HEK293 (cell line): ENCODE measurements around the gene ZSWIM3.

Experiments used
- CTCF ChIA-PET: fragments of 350-600 bp; formaldehyde crosslinking; extraction: SDS; loops from one replicate; lab custom pipeline; 2021; ENCODE audit warnings: antibody characterized with exemption; lab: Yijun Ruan, JAX
- POLR2A ChIA-PET: fragments of 300-600 bp; formaldehyde crosslinking; extraction: SDS; loops from one replicate; lab custom pipeline; 2020; ENCODE audit warnings: antibody characterized with exemption, inconsistent platforms; lab: Yijun Ruan, JAX
- H3K27ac ChIP-seq: fragments of 200-500 bp; sonication (Bioruptor generic); 2 replicates; pipeline ENCODE4 v1.5.1; 2014; ENCODE audit warnings: low read depth, low read length, control low read depth, inconsistent platforms; ENCODE audit errors: extremely low read depth
- H3K36me3 ChIP-seq, 2 experiments: fragments of 200-500 bp in 1 of 2; sonication (Bioruptor generic) in 1 of 2; 1 replicate in 1 of 2; 2 replicates in 1 of 2; pipeline ENCODE4 v1.5.1; 2014 to 2017; ENCODE audit warnings: inconsistent platforms in 2 of 2, low read length in 2 of 2; ENCODE audit not compliant: control insufficient read depth in 2 of 2, insufficient read depth in 1 of 2
- H3K4me1 ChIP-seq: fragments of 200-500 bp; sonication (Bioruptor generic); 2 replicates; pipeline ENCODE4 v1.5.1; 2014; ENCODE audit warnings: mild to moderate bottlenecking, low read length, inconsistent platforms; ENCODE audit not compliant: control insufficient read depth, insufficient read depth
- H3K4me3 ChIP-seq: 2 replicates; pipeline ENCODE4 v1.5.1; 2011; ENCODE audit warnings: low read depth, mild to moderate bottlenecking, control low read depth, low read length, moderate library complexity
- H3K9me3 ChIP-seq: fragments of 200-500 bp; sonication (Bioruptor generic); 2 replicates; pipeline ENCODE4 v1.5.1; 2014; ENCODE audit warnings: low read depth, low read length, inconsistent platforms; ENCODE audit not compliant: control insufficient read depth, insufficient read depth
- GFI1B ChIP-seq: fragments of 450-650 bp; formaldehyde crosslinking; IDR thresholded peaks from 2 replicates; pipeline ENCODE4 v1.5.1; 2016; ENCODE audit warnings: missing biosample characterization, missing genetic modification characterization
- GLIS1 ChIP-seq: fragments of 450-650 bp; formaldehyde crosslinking; IDR thresholded peaks from 2 replicates; pipeline ENCODE4 v1.5.1; 2016; ENCODE audit warnings: missing biosample characterization, missing genetic modification characterization
- HOXA7 ChIP-seq: sonication (generic); formaldehyde crosslinking; IDR thresholded peaks from 2 replicates; pipeline ENCODE4 v1.8.1; 2022; ENCODE audit warnings: missing genetic modification reagents, borderline replicate concordance
- PRDM6 ChIP-seq: fragments of 450-650 bp; formaldehyde crosslinking; IDR thresholded peaks from 2 replicates; pipeline ENCODE4 v1.5.1; 2017; ENCODE audit warnings: missing biosample characterization, missing genetic modification characterization
- WT1 ChIP-seq: fragments of 450-650 bp; formaldehyde crosslinking; IDR thresholded peaks from 2 replicates; pipeline ENCODE4 v1.5.1; 2016; ENCODE audit warnings: missing biosample characterization, missing genetic modification characterization
- ZBTB17 ChIP-seq: fragments of 450-650 bp; formaldehyde crosslinking; IDR thresholded peaks from 2 replicates; pipeline ENCODE4 v1.5.1; 2016; ENCODE audit warnings: missing biosample characterization, missing genetic modification characterization
- ZBTB7A ChIP-seq: fragments of 450-650 bp; formaldehyde crosslinking; IDR thresholded peaks from 2 replicates; pipeline ENCODE4 v1.5.1; 2016; ENCODE audit warnings: low read depth, missing biosample characterization, missing genetic modification characterization
- ZNF138 ChIP-seq: fragments of 450-650 bp; formaldehyde crosslinking; IDR thresholded peaks from 2 replicates; pipeline ENCODE4 v1.5.1; 2016; ENCODE audit warnings: missing biosample characterization, missing genetic modification characterization, borderline replicate concordance
- ZNF202 ChIP-seq: fragments of 450-650 bp; formaldehyde crosslinking; IDR thresholded peaks from 2 replicates; pipeline ENCODE4 v1.5.1; 2016; ENCODE audit warnings: missing biosample characterization, missing genetic modification characterization, borderline replicate concordance
- ZNF23 ChIP-seq: fragments of 450-650 bp; formaldehyde crosslinking; IDR thresholded peaks from 2 replicates; pipeline ENCODE4 v1.5.1; 2016; ENCODE audit warnings: missing biosample characterization, missing genetic modification characterization, borderline replicate concordance
- ZNF24 ChIP-seq: fragments of 450-650 bp; formaldehyde crosslinking; IDR thresholded peaks from 2 replicates; pipeline ENCODE4 v1.5.1; 2016; ENCODE audit warnings: missing biosample characterization, missing genetic modification characterization
- ZNF311 ChIP-seq: fragments of 450-650 bp; formaldehyde crosslinking; IDR thresholded peaks from 2 replicates; pipeline ENCODE4 v1.5.1; 2017; ENCODE audit warnings: missing biosample characterization, missing genetic modification characterization, borderline replicate concordance
- ZNF354C ChIP-seq: fragments of 450-650 bp; formaldehyde crosslinking; IDR thresholded peaks from 2 replicates; pipeline ENCODE4 v1.5.1; 2016; ENCODE audit warnings: missing biosample characterization, missing genetic modification characterization, low read depth, borderline replicate concordance
- ZNF48 ChIP-seq: fragments of 450-650 bp; formaldehyde crosslinking; IDR thresholded peaks from 2 replicates; pipeline ENCODE4 v1.5.1; 2016; ENCODE audit warnings: missing biosample characterization, missing genetic modification characterization
- ZNF530 ChIP-seq: fragments of 450-650 bp; formaldehyde crosslinking; IDR thresholded peaks from 2 replicates; pipeline ENCODE4 v1.5.1; 2016; ENCODE audit warnings: low read depth, missing biosample characterization, missing genetic modification characterization
- ZNF548 ChIP-seq: fragments of 450-650 bp; formaldehyde crosslinking; IDR thresholded peaks from 2 replicates; pipeline ENCODE4 v1.5.1; 2016; ENCODE audit warnings: missing biosample characterization, missing genetic modification characterization
- ZNF549 ChIP-seq: fragments of 450-650 bp; IDR thresholded peaks from 2 replicates; pipeline ENCODE4 v1.5.1; 2018; ENCODE audit warnings: missing biosample characterization, missing genetic modification characterization, mild to moderate bottlenecking, inconsistent platforms, moderate library complexity
- ZNF629 ChIP-seq: fragments of 450-650 bp; formaldehyde crosslinking; IDR thresholded peaks from 2 replicates; pipeline ENCODE4 v1.5.1; 2017; ENCODE audit warnings: missing biosample characterization, missing genetic modification characterization
- ZSCAN30 ChIP-seq: fragments of 450-650 bp; IDR thresholded peaks from 2 replicates; pipeline ENCODE4 v1.5.1; 2018; ENCODE audit warnings: missing biosample characterization, mild to moderate bottlenecking, missing genetic modification characterization, moderate library complexity
- TF ChIP-seq, protein P1 (sequence below): fragments of 450-650 bp; formaldehyde crosslinking; IDR thresholded peaks from 2 replicates; pipeline ENCODE4 v1.5.1; 2017; ENCODE audit warnings: missing biosample characterization, missing genetic modification characterization

Gene ZSWIM3

DNA sequence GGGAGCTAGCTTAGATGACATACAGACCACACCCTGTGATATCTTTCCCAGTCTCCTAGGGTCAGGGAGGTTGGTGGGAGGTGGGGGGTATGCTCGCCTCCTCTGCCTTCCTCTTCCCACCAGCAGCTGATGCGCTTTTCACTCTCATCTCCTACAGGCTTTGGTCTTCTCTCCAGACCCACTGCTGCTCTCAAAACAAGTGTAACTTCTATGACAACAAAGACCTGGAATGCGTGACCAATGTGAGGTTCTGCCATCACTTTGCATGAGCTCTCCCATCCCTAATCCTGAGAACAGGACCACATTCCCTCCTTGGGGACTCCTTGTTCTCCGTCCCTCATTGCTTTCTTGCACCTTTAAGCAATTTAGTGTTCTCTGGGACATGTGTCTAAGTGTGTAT is 36.4 kb downstream of the ZSWIM3 start:
- H3K36me3 ChIP-seq: peaks cover 0 to 42% of the 10 kb centered on the region in 2 experiments; a peak in 2 of 3 replicates
- no peak overlapping the region for H3K27ac ChIP-seq
- POLR2A ChIA-PET: interaction anchor here (1.0 kb wide), 1 partner anchor 11 kb away, joined by 4 read pairs; no protein-coding TSS in a partner anchor

DNA sequence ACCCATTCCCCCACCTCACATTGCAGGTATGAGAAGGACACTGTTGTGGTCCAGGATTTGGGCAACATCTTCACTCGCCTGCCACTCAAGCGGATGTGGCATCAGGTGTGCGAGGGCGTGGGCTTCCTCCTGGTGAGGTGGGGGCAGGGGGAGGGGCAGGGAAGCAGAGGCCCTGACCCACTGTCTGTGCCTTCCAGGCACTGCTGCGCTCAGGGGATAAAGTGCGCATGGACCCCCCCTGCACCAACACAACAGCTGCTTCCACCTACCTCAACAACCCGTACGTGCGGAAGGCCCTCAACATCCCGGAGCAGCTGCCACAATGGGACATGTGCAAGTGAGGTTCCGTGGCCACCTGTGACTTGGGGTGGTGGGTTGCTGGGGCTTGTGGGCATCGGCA is 37.4 kb downstream of the ZSWIM3 start:
- CTCF ChIA-PET: interaction anchor here (0.5 kb wide), 1 partner anchor 10 kb away, joined by 3 read pairs; no protein-coding TSS in a partner anchor
- POLR2A ChIA-PET: no interaction called here
- TF ChIP-seq ZNF549 (tag by site-specific recombination) (no peak), ZNF24 (no peak), HOXA7 (no peak), ZNF202 (tag by site-specific recombination) (no peak), ZNF138 (tag by site-specific recombination) (no peak), ZBTB7A (tag by site-specific recombination) (no peak)
- TF ChIP-seq, protein P1, sequence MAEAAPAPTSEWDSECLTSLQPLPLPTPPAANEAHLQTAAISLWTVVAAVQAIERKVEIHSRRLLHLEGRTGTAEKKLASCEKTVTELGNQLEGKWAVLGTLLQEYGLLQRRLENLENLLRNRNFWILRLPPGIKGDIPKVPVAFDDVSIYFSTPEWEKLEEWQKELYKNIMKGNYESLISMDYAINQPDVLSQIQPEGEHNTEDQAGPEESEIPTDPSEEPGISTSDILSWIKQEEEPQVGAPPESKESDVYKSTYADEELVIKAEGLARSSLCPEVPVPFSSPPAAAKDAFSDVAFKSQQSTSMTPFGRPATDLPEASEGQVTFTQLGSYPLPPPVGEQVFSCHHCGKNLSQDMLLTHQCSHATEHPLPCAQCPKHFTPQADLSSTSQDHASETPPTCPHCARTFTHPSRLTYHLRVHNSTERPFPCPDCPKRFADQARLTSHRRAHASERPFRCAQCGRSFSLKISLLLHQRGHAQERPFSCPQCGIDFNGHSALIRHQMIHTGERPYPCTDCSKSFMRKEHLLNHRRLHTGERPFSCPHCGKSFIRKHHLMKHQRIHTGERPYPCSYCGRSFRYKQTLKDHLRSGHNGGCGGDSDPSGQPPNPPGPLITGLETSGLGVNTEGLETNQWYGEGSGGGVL (tag by site-specific recombination): no peak
- no peak overlapping the region for H3K4me3 ChIP-seq
- peaks cover 0 to 45% of the 10 kb centered on the region in 2 experiments; a peak in 2 of 3 replicates for H3K36me3 ChIP-seq
- no peak overlapping the region for H3K27ac ChIP-seq
- peaks cover 3% of the 10 kb centered on the region; the same call in 1 of the 2 replicates for H3K4me1 ChIP-seq
- no peaks in the 10 kb centered on the region for H3K9me3 ChIP-seq

More for the DNA sequence above, 36.4 kb downstream of the ZSWIM3 start:
- TF ChIP-seq GFI1B (tag by site-specific recombination): no peak
- TF ChIP-seq GLIS1: peak; percentile 65
- Histone ChIP-seq H3K4me3 (no peak overlapping the region), H3K4me1 (peaks cover 3% of the 10 kb centered on the region; the same call in 1 of the 2 replicates), H3K9me3 (no peaks in the 10 kb centered on the region)
- CTCF ChIA-PET: no interaction called here

- TF ChIP-seq ZNF48 (tag by site-specific recombination): no peak
- TF ChIP-seq ZNF354C: no peak
- no peak for TF ChIP-seq ZSCAN30 (tag by site-specific recombination)
- no peak for TF ChIP-seq ZNF311
- no peak for TF ChIP-seq ZNF548 (tag by site-specific recombination)
- no peak for TF ChIP-seq ZBTB17
- TF ChIP-seq ZNF23 (tag by site-specific recombination): no peak
- TF ChIP-seq ZNF629: no peak
- TF ChIP-seq WT1: no peak
- no peak for TF ChIP-seq ZNF530 (tag by site-specific recombination)
- TF ChIP-seq PRDM6: no peak
- TF ChIP-seq ZNF202 (tag by site-specific recombination): no peak
- Histone ChIP-seq H3K27ac (no peak overlapping the region), H3K4me3 (no peak overlapping the region), H3K36me3 (peaks cover 0 to 45% of the 10 kb centered on the region in 2 experiments; a peak in 2 of 3 replicates), H3K9me3 (no peaks in the 10 kb centered on the region), H3K4me1 (peaks cover 3% of the 10 kb centered on the region; the same call in 1 of the 2 replicates)
- ChIA-PET CTCF (interaction anchor here (0.5 to 1.0 kb wide), 3 partner anchors 9 to 97 kb away, joined by 3 to 5 read pairs (median 3); no protein-coding TSS in a partner anchor), POLR2A (interaction anchor here (2.1 kb wide), 1 partner anchor 9 kb away, joined by 8 read pairs; no protein-coding TSS in a partner anchor)
Observed at GRCh38 chr20:45896641-45897161, 39.3 kb downstream of the ZSWIM3 start.
